ENCODE measurements around the gene PIK3CB.
A peak's percentile ranks its signal among the peaks of the same experiment; 100 is the strongest.
"Not testable (repeated sequence)": the region's sequence is repeated elsewhere in the genome, so short reads cannot be mapped to it uniquely, and the experiment has no call there.

Gene PIK3CB

GRCh38 chr3:138863776-138864113, 29.0 kb upstream of the PIK3CB start:
- no peak overlapping the region for H3K4me3 ChIP-seq (ENCODE audit: low read length)
- peaks cover 33% of the 10 kb centered on the region for H3K4me1 ChIP-seq (ENCODE audit: insufficient read depth, low read length)
- H3K27me3 ChIP-seq (ENCODE audit: insufficient read depth, low read length) = peaks cover 3% of the 10 kb centered on the region; the same call in 1 of the 2 replicates
- no peaks in the 10 kb centered on the region for H3K36me3 ChIP-seq (ENCODE audit: insufficient read depth, low read length)
- H3K9ac ChIP-seq (ENCODE audit: low read depth, low read length) = peak overlapping the region; percentile 70; the same call in 1 of the 2 replicates
- 86% methylated on average over 4 of the region's 4 CpGs for WGBS
- no peaks in the 10 kb centered on the region for H3K9me3 ChIP-seq (ENCODE audit: insufficient read depth, low read depth, low read length)
- peak overlapping the region; percentile 97; the same call in 1 of the 2 replicates for H3K27ac ChIP-seq (ENCODE audit: low read depth, low read length)

- Histone ChIP-seq H3K36me3 (ENCODE audit: insufficient read depth, low read length) (no peaks in the 10 kb centered on the region), H3K27me3 (ENCODE audit: insufficient read depth, low read length) (peaks cover 3% of the 10 kb centered on the region; the same call in 1 of the 2 replicates), H3K4me3 (ENCODE audit: low read length) (peak overlapping the region; percentile 40), H3K9ac (ENCODE audit: low read depth, low read length) (peak overlapping the region; percentile 70), H3K4me1 (ENCODE audit: insufficient read depth, low read length) (peaks cover 33% of the 10 kb centered on the region), H3K9me3 (ENCODE audit: insufficient read depth, low read depth, low read length) (no peaks in the 10 kb centered on the region), H3K27ac (ENCODE audit: low read depth, low read length) (peak overlapping the region; percentile 97)
- 11% methylated on average over 11 of the region's 11 CpGs for WGBS
Observed at GRCh38 chr3:138862924-138863775, 28.4 kb upstream of the PIK3CB start.

- peaks cover 33% of the 10 kb centered on the region for H3K4me1 ChIP-seq (ENCODE audit: insufficient read depth, low read length)
- H3K9ac ChIP-seq (ENCODE audit: low read depth, low read length) = peak overlapping the region; percentile 70
- H3K27ac ChIP-seq (ENCODE audit: low read depth, low read length) = peak overlapping the region; percentile 97
- WGBS = 2% methylated on average over 3 of the region's 4 CpGs
- peak overlapping the region; percentile 40 for H3K4me3 ChIP-seq (ENCODE audit: low read length)
- no peaks in the 10 kb centered on the region for H3K9me3 ChIP-seq (ENCODE audit: insufficient read depth, low read depth, low read length)
- peaks cover 3% of the 10 kb centered on the region; the same call in 1 of the 2 replicates for H3K27me3 ChIP-seq (ENCODE audit: insufficient read depth, low read length)
- no peaks in the 10 kb centered on the region for H3K36me3 ChIP-seq (ENCODE audit: insufficient read depth, low read length)
Observed at GRCh38 chr3:138862531-138862923, 27.8 kb upstream of the PIK3CB start.

- H3K36me3 ChIP-seq (ENCODE audit: insufficient read depth, low read length) = no peaks in the 10 kb centered on the region
- H3K9ac ChIP-seq (ENCODE audit: low read depth, low read length) = peak overlapping the region; percentile 70; the same call in 1 of the 2 replicates
- no peaks in the 10 kb centered on the region for H3K9me3 ChIP-seq (ENCODE audit: insufficient read depth, low read depth, low read length)
- peak overlapping the region; percentile 40; the same call in 1 of the 2 replicates for H3K4me3 ChIP-seq (ENCODE audit: low read length)
- H3K4me1 ChIP-seq (ENCODE audit: insufficient read depth, low read length) = peaks cover 33% of the 10 kb centered on the region
- H3K27ac ChIP-seq (ENCODE audit: low read depth, low read length) = peak overlapping the region; percentile 97
- peaks cover 3% of the 10 kb centered on the region; the same call in 1 of the 2 replicates for H3K27me3 ChIP-seq (ENCODE audit: insufficient read depth, low read length)
- 7% methylated on average over 5 of the region's 5 CpGs for WGBS
Observed at GRCh38 chr3:138861798-138862197, 27.1 kb upstream of the PIK3CB start.

GRCh38 chr3:138856799-138857198, 22.1 kb upstream of the PIK3CB start:
- no peak overlapping the region for H3K4me3 ChIP-seq (ENCODE audit: low read length)
- H3K9me3 ChIP-seq (ENCODE audit: insufficient read depth, low read depth, low read length) = no peaks in the 10 kb centered on the region

GRCh38 chr3:138854940-138855339, 20.2 kb upstream of the PIK3CB start:
- H3K27ac ChIP-seq (ENCODE audit: low read depth, low read length) = no peak overlapping the region
- no peak overlapping the region for H3K4me3 ChIP-seq (ENCODE audit: low read length)
- peaks cover 3% of the 10 kb centered on the region; the same call in 1 of the 2 replicates for H3K4me1 ChIP-seq (ENCODE audit: insufficient read depth, low read length)
- H3K9me3 ChIP-seq (ENCODE audit: insufficient read depth, low read depth, low read length) = no peaks in the 10 kb centered on the region
- no peaks in the 10 kb centered on the region for H3K36me3 ChIP-seq (ENCODE audit: insufficient read depth, low read length)
- no peaks in the 10 kb centered on the region for H3K27me3 ChIP-seq (ENCODE audit: insufficient read depth, low read length)
- H3K9ac ChIP-seq (ENCODE audit: low read depth, low read length) = no peak overlapping the region
- 95% methylated on average over 7 of the region's 7 CpGs for WGBS

More at GRCh38 chr3:138856799-138857198, 22.1 kb upstream of the PIK3CB start:
- no peak overlapping the region for H3K27ac ChIP-seq (ENCODE audit: low read depth, low read length)
- WGBS = 90% methylated on average over 1 of the region's 3 CpGs
- H3K27me3 ChIP-seq (ENCODE audit: insufficient read depth, low read length) = peaks cover 3% of the 10 kb centered on the region; the same call in 1 of the 2 replicates
- no peak overlapping the region for H3K9ac ChIP-seq (ENCODE audit: low read depth, low read length)
- peaks cover 13% of the 10 kb centered on the region for H3K4me1 ChIP-seq (ENCODE audit: insufficient read depth, low read length)
- no peaks in the 10 kb centered on the region for H3K36me3 ChIP-seq (ENCODE audit: insufficient read depth, low read length)

GRCh38 chr3:138854204-138854603, 19.5 kb upstream of the PIK3CB start:
- Histone ChIP-seq H3K27me3 (ENCODE audit: insufficient read depth, low read length) (no peaks in the 10 kb centered on the region), H3K27ac (ENCODE audit: low read depth, low read length) (no peak overlapping the region), H3K4me3 (ENCODE audit: low read length) (no peak overlapping the region), H3K36me3 (ENCODE audit: insufficient read depth, low read length) (no peaks in the 10 kb centered on the region), H3K9me3 (ENCODE audit: insufficient read depth, low read depth, low read length) (no peaks in the 10 kb centered on the region), H3K9ac (ENCODE audit: low read depth, low read length) (no peak overlapping the region), H3K4me1 (ENCODE audit: insufficient read depth, low read length) (peaks cover 9% of the 10 kb centered on the region)
- 97% methylated on average over 3 of the region's 3 CpGs for WGBS

GRCh38 chr3:138850151-138850550, 15.4 kb upstream of the PIK3CB start:
- no peak overlapping the region for H3K4me3 ChIP-seq (ENCODE audit: low read length)
- H3K36me3 ChIP-seq (ENCODE audit: insufficient read depth, low read length) = no peaks in the 10 kb centered on the region
- H3K27ac ChIP-seq (ENCODE audit: low read depth, low read length) = no peak overlapping the region
- WGBS = 81% methylated on average over 3 of the region's 3 CpGs
- no peaks in the 10 kb centered on the region for H3K27me3 ChIP-seq (ENCODE audit: insufficient read depth, low read length)
- H3K9ac ChIP-seq (ENCODE audit: low read depth, low read length) = no peak overlapping the region
- no peaks in the 10 kb centered on the region for H3K9me3 ChIP-seq (ENCODE audit: insufficient read depth, low read depth, low read length)
- H3K4me1 ChIP-seq (ENCODE audit: insufficient read depth, low read length) = peaks cover 30% of the 10 kb centered on the region

GRCh38 chr3:138849222-138849940, 14.7 kb upstream of the PIK3CB start:
- no peak overlapping the region for H3K4me3 ChIP-seq (ENCODE audit: low read length)
- no peaks in the 10 kb centered on the region for H3K36me3 ChIP-seq (ENCODE audit: insufficient read depth, low read length)
- WGBS = 80% methylated on average over 2 of the region's 2 CpGs
- no peaks in the 10 kb centered on the region for H3K9me3 ChIP-seq (ENCODE audit: insufficient read depth, low read depth, low read length)
- H3K4me1 ChIP-seq (ENCODE audit: insufficient read depth, low read length) = peaks cover 31% of the 10 kb centered on the region
- H3K9ac ChIP-seq (ENCODE audit: low read depth, low read length) = no peak overlapping the region
- no peaks in the 10 kb centered on the region for H3K27me3 ChIP-seq (ENCODE audit: insufficient read depth, low read length)
- H3K27ac ChIP-seq (ENCODE audit: low read depth, low read length) = no peak overlapping the region

- no peak overlapping the region for H3K9ac ChIP-seq (ENCODE audit: low read depth, low read length)
- H3K27ac ChIP-seq (ENCODE audit: low read depth, low read length) = no peak overlapping the region
- no peak overlapping the region for H3K4me3 ChIP-seq (ENCODE audit: low read length)
- no peaks in the 10 kb centered on the region for H3K27me3 ChIP-seq (ENCODE audit: insufficient read depth, low read length)
- H3K4me1 ChIP-seq (ENCODE audit: insufficient read depth, low read length) = peaks cover 31% of the 10 kb centered on the region
- H3K9me3 ChIP-seq (ENCODE audit: insufficient read depth, low read depth, low read length) = no peaks in the 10 kb centered on the region
- H3K36me3 ChIP-seq (ENCODE audit: insufficient read depth, low read length) = no peaks in the 10 kb centered on the region
- 96% methylated on average over 4 of the region's 4 CpGs for WGBS
Observed at GRCh38 chr3:138848696-138849095, 14.0 kb upstream of the PIK3CB start.

- H3K4me3 ChIP-seq (ENCODE audit: low read length); H3K9me3 ChIP-seq (ENCODE audit: insufficient read depth, low read depth, low read length); H3K36me3 ChIP-seq (ENCODE audit: insufficient read depth, low read length); H3K27me3 ChIP-seq (ENCODE audit: insufficient read depth, low read length): not testable (repeated sequence)
- H3K4me1 ChIP-seq (ENCODE audit: insufficient read depth, low read length) = peaks cover 38% of the 10 kb centered on the region
- H3K27ac ChIP-seq (ENCODE audit: low read depth, low read length) = peak overlapping the region; percentile 95
- WGBS = 100% methylated on average over 1 of the region's 1 CpG
- peak overlapping the region; percentile 67 for H3K9ac ChIP-seq (ENCODE audit: low read depth, low read length)
Observed at GRCh38 chr3:138846824-138847223, 12.1 kb upstream of the PIK3CB start.
